Measurements from ENCODE around the gene TMCC1.

- TF ChIP-seq POLR2A (IDR thresholded peaks at IDR 0.05) (no peak), POLR2AphosphoS5 (IDR thresholded peaks at IDR 0.05; ENCODE audit: insufficient read depth in 1 of 2, low read depth in 1 of 2) (no peak)
- TF ChIP-seq, protein P1, sequence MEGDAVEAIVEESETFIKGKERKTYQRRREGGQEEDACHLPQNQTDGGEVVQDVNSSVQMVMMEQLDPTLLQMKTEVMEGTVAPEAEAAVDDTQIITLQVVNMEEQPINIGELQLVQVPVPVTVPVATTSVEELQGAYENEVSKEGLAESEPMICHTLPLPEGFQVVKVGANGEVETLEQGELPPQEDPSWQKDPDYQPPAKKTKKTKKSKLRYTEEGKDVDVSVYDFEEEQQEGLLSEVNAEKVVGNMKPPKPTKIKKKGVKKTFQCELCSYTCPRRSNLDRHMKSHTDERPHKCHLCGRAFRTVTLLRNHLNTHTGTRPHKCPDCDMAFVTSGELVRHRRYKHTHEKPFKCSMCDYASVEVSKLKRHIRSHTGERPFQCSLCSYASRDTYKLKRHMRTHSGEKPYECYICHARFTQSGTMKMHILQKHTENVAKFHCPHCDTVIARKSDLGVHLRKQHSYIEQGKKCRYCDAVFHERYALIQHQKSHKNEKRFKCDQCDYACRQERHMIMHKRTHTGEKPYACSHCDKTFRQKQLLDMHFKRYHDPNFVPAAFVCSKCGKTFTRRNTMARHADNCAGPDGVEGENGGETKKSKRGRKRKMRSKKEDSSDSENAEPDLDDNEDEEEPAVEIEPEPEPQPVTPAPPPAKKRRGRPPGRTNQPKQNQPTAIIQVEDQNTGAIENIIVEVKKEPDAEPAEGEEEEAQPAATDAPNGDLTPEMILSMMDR (IDR thresholded peaks at IDR 0.05), result no peak
Observed at GRCh38 chr3:129836381-129837064, 57.0 kb downstream of the TMCC1 start.
